Fibroblast of lung (primary cell): ENCODE results near the gene RBMS2. TPM values are rescaled to one million over a fixed set of nuclear protein-coding genes. Genes with fewer than 3 reads are reported as not detected.
A peak's percentile ranks its signal among the peaks of the same experiment; 100 is the strongest.

Experiments
- DNase-seq, 2 donors: peaks; one replicate each; pipeline versions ENCODE4 v3.0.0 to v3.0.0-alpha.2; 2010; ENCODE audit warnings: low read depth in 2 of 2
- H2AFZ ChIP-seq: 2 replicates; pipeline ENCODE4 v1.5.1; 2012; ENCODE audit warnings: low read length, control low read depth, inconsistent platforms
- H3K27ac ChIP-seq: 2 replicates; pipeline ENCODE4 v1.5.1; 2011; ENCODE audit warnings: low read length, control low read depth; ENCODE audit not compliant: insufficient read depth
- H3K27me3 ChIP-seq: 2 replicates; pipeline ENCODE4 v1.5.1; 2011; ENCODE audit warnings: mild to moderate bottlenecking, low read length; ENCODE audit not compliant: control insufficient read depth, insufficient read depth
- H3K36me3 ChIP-seq: 2 replicates; pipeline ENCODE4 v1.5.1; 2011; ENCODE audit warnings: low read length; ENCODE audit not compliant: control insufficient read depth, insufficient read depth
- H3K4me1 ChIP-seq: 2 replicates; pipeline ENCODE4 v1.5.1; 2011; ENCODE audit warnings: low read length; ENCODE audit not compliant: control insufficient read depth, insufficient read depth; ENCODE audit errors: extremely low read depth
- H3K4me2 ChIP-seq: 2 replicates; pipeline ENCODE4 v1.5.1; 2011; ENCODE audit warnings: low read length, control low read depth; ENCODE audit not compliant: insufficient read depth; ENCODE audit errors: extremely low read depth
- H3K4me3 ChIP-seq, 4 experiments: fragments of 200-600 bp in 1 of 4; sonication (generic) in 1 of 4; replicated peaks in 1 of 4; 2 replicates each; pipeline ENCODE4 v1.5.1; 2011 to 2016; ENCODE audit warnings: low read length in 4 of 4, low read depth in 3 of 4, mild to moderate bottlenecking in 3 of 4, control low read depth in 2 of 4, inconsistent platforms in 1 of 4, mixed read lengths in 1 of 4; ENCODE audit not compliant: insufficient read depth in 1 of 4; ENCODE audit errors: control extremely low read depth in 1 of 4
- H3K79me2 ChIP-seq: 2 replicates; pipeline ENCODE4 v1.5.1; 2012; ENCODE audit warnings: mild to moderate bottlenecking, low read length, inconsistent platforms; ENCODE audit not compliant: control insufficient read depth, insufficient read depth
- H3K9ac ChIP-seq: 2 replicates; pipeline ENCODE4 v1.5.1; 2011; ENCODE audit warnings: mild to moderate bottlenecking, low read length, control low read depth; ENCODE audit not compliant: insufficient read depth
- H3K9me3 ChIP-seq: 2 replicates; pipeline ENCODE4 v1.5.1; 2012; ENCODE audit warnings: low read depth, low read length; ENCODE audit not compliant: control insufficient read depth, insufficient read depth
- H4K20me1 ChIP-seq: 2 replicates; pipeline ENCODE4 v1.5.1; 2011; ENCODE audit warnings: low read length; ENCODE audit not compliant: control insufficient read depth, insufficient read depth; ENCODE audit errors: extremely low read depth
- EZH2 ChIP-seq: IDR thresholded peaks from 2 replicates; pipeline ENCODE4 v1.5.1; 2012; ENCODE audit warnings: low read length, control low read depth, mild to moderate bottlenecking; ENCODE audit errors: missing control alignments
- polyA plus RNA-seq, 2 donors: library from polyadenylated mRNA; depleted of rRNA in 1 of 2; stranded (reverse) in 1 of 2; unstranded in 1 of 2; fragments of >200 nt; gene quantifications; 2 replicates each; pipeline ENCODE4 v1.2.1, GENCODE V29; 2011 to 2012; ENCODE audit warnings: missing spikeins in 1 of 2
- total RNA-seq: library from RNA; depleted of rRNA; stranded (reverse); fragments of >200 nt; gene quantifications from 2 replicates; pipeline ENCODE4 v1.2.1, GENCODE V29; 2014
- TF ChIP-seq, protein P1 (sequence below), 2 donors: IDR thresholded peaks in 1 of 2; conservative IDR thresholded peaks in 1 of 2; 1 replicate in 1 of 2; 2 replicates in 1 of 2; pipeline ENCODE4 v1.5.1; 2011 to 2012; ENCODE audit warnings: low read length in 2 of 2, control low read depth in 1 of 2, inconsistent platforms in 1 of 2, low read depth in 1 of 2, mild to moderate bottlenecking in 1 of 2

The RBMS2 gene
- total and polyA plus RNA-seq, 2 donors (not counting 1 experiment from before 2014, with no cell fraction given): 23.1 to 66.9 TPM

DNA sequence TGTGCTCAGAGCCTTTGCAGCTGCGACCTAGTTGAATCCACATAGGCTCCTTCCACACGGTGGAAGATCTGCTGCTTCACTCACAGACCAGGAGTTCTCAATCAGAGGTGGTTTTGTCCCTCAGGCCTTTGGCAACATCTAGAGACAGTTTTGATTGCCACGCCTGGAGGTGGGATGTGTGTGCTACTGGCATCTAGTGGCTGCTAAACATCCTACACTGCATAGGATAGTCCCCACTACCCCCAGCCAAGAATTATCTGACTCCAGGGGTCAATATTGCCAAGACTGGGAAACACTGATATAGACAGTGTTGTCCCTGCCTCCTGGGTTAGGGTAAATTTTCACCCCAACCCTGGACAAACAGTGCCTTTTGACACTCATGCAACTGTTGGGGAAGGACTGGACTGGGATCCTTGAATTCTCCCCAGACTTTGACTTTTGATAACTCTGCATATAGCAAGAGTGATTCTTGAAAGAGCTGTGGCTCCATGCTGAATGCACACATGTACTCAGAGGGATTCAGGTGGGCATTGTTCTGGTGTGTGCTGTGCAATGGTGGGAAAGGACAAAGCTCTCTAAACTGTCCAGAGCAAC lies 68.7 kb downstream of the RBMS2 start:
- H3K4me1 ChIP-seq: no peaks in the 10 kb centered on the region
- peaks cover 19% of the 10 kb centered on the region for H3K36me3 ChIP-seq
- H3K9ac ChIP-seq: no peak overlapping the region
- no peaks in the 10 kb centered on the region for H3K9me3 ChIP-seq
- H3K4me2 ChIP-seq: no peak overlapping the region
- TF ChIP-seq, protein P1, sequence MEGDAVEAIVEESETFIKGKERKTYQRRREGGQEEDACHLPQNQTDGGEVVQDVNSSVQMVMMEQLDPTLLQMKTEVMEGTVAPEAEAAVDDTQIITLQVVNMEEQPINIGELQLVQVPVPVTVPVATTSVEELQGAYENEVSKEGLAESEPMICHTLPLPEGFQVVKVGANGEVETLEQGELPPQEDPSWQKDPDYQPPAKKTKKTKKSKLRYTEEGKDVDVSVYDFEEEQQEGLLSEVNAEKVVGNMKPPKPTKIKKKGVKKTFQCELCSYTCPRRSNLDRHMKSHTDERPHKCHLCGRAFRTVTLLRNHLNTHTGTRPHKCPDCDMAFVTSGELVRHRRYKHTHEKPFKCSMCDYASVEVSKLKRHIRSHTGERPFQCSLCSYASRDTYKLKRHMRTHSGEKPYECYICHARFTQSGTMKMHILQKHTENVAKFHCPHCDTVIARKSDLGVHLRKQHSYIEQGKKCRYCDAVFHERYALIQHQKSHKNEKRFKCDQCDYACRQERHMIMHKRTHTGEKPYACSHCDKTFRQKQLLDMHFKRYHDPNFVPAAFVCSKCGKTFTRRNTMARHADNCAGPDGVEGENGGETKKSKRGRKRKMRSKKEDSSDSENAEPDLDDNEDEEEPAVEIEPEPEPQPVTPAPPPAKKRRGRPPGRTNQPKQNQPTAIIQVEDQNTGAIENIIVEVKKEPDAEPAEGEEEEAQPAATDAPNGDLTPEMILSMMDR (conservative IDR thresholded peaks at IDR 0.05 in 1 of 2, IDR thresholded peaks at IDR 0.05 in 1 of 2; ENCODE audit: low read depth in 1 of 2, low read length in 2 of 2): peak in 1 of 2 donors; percentile 48
- TF ChIP-seq EZH2: no peak
- no peaks in the 10 kb centered on the region for H3K27me3 ChIP-seq
- H3K4me3 ChIP-seq: no peak overlapping the region
- H3K27ac ChIP-seq: no peak overlapping the region
- H2AFZ ChIP-seq: no peak overlapping the region
- H3K79me2 ChIP-seq: no peaks in the 10 kb centered on the region
- DNase-seq: peak in 1 of 2 donors; percentile 17
- H4K20me1 ChIP-seq: no peaks in the 10 kb centered on the region

DNA sequence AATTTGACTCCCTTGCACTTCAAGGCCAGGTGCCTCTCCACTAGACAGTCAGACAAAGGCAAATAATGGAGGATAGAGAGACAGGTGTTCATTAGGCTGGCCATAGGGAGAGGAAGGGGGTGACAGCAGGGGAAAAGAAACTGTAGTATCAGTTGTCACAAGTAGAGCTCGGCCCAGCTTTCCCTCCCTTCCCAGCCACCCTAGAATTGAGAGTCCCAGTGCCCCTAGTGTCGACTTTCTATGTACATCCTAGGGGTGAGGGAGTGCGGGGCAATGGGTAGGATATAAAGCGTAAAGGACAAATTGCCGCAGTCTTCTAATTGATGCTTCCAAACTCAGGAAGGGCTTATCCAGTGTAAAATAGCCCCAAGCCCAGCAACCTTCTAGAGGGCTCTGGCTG lies 69.5 kb downstream of the RBMS2 start:
- no peak overlapping the region for H3K27ac ChIP-seq
- H3K4me2 ChIP-seq: no peak overlapping the region
- no peak overlapping the region for H3K9ac ChIP-seq
- H3K4me3 ChIP-seq: no peak overlapping the region
- H3K9me3 ChIP-seq: no peaks in the 10 kb centered on the region
- TF ChIP-seq, protein P1 (conservative IDR thresholded peaks at IDR 0.05 in 1 of 2, IDR thresholded peaks at IDR 0.05 in 1 of 2; ENCODE audit: low read depth in 1 of 2, low read length in 2 of 2): no peak
- no peak for TF ChIP-seq EZH2
- DNase-seq: no peak
- peaks cover 22% of the 10 kb centered on the region for H3K36me3 ChIP-seq
- H3K4me1 ChIP-seq: no peaks in the 10 kb centered on the region
- H3K79me2 ChIP-seq: no peaks in the 10 kb centered on the region
- H3K27me3 ChIP-seq: no peaks in the 10 kb centered on the region
- no peak overlapping the region for H2AFZ ChIP-seq
- H4K20me1 ChIP-seq: no peaks in the 10 kb centered on the region

DNA sequence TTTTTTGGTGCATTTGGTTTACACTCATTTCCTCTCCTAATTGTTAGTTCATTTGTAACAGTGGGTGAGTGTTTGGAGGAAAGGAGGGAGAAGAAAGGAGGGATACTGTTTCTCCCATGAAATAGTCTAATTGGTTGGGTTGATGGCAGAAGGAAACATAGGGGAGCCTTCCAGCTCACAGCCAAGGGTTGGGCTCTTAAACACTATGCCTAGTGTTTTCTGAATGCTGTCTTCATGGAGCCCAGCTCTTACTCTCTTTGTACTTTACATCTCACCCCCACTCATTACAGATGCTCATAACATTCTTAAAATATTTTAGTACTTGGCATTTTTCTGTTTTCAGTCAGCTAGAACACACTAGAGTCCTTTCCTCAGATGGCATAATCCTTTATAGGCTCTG lies 70.3 kb downstream of the RBMS2 start:
- H3K4me2 ChIP-seq: no peak overlapping the region
- H3K9me3 ChIP-seq: no peaks in the 10 kb centered on the region
- TF ChIP-seq, protein P1 (conservative IDR thresholded peaks at IDR 0.05 in 1 of 2, IDR thresholded peaks at IDR 0.05 in 1 of 2; ENCODE audit: low read depth in 1 of 2, low read length in 2 of 2): no peak
- TF ChIP-seq EZH2: no peak
- DNase-seq: peak in 1 of 2 donors; percentile 42
- H3K79me2 ChIP-seq: no peaks in the 10 kb centered on the region
- no peak overlapping the region for H3K9ac ChIP-seq
- H2AFZ ChIP-seq: no peak overlapping the region
- no peaks in the 10 kb centered on the region for H3K27me3 ChIP-seq
- no peaks in the 10 kb centered on the region for H4K20me1 ChIP-seq
- H3K4me3 ChIP-seq: no peak overlapping the region
- H3K27ac ChIP-seq: no peak overlapping the region
- no peaks in the 10 kb centered on the region for H3K4me1 ChIP-seq
- H3K36me3 ChIP-seq: peaks cover 24% of the 10 kb centered on the region
